Neural cell (in vitro differentiated cells): ENCODE data around the gene IGBP1. TPM values are rescaled to one million over a fixed set of nuclear protein-coding genes. Genes with fewer than 3 reads are reported as not detected.
A peak's percentile ranks its signal among the peaks of the same experiment; 100 is the strongest.

Experiments used
- H2AFZ ChIP-seq: fragments of 200-600, 300-800 bp; sonication (generic), shearing (Covaris generic); 2 replicates; pipeline ENCODE4 v1.6.0; 2014; ENCODE audit warnings: low read depth, mild to moderate bottlenecking, antibody characterized with exemption, low read length, moderate library complexity
- H3F3A ChIP-seq: fragments of 200-600 bp; shearing (Covaris generic); 2 replicates; pipeline ENCODE4 v1.6.1; 2016; ENCODE audit warnings: mild to moderate bottlenecking, moderate library complexity, mixed read lengths, antibody characterized with exemption, low read length; ENCODE audit not compliant: insufficient read depth, poor library complexity, severe bottlenecking
- H3K27ac ChIP-seq: fragments of 200-600, 300-800 bp; sonication (generic), shearing (Covaris generic); 2 replicates; pipeline ENCODE4 v1.5.1; 2014; ENCODE audit warnings: mild to moderate bottlenecking, low read length, moderate library complexity
- H3K27me3 ChIP-seq: fragments of 300-800, 200-600 bp; sonication (generic), shearing (Covaris generic); 2 replicates; pipeline ENCODE4 v1.6.0; 2014; ENCODE audit warnings: mild to moderate bottlenecking, low read depth, low read length, moderate library complexity; ENCODE audit not compliant: insufficient read depth
- H3K36me3 ChIP-seq: fragments of 300-800, 200-600 bp; sonication (generic), shearing (Covaris generic); 2 replicates; pipeline ENCODE4 v1.5.1; 2014; ENCODE audit warnings: mild to moderate bottlenecking, antibody characterized with exemption, low read length, moderate library complexity; ENCODE audit not compliant: insufficient read depth
- H3K4me2 ChIP-seq: fragments of 300-800, 200-600 bp; sonication (generic), shearing (Covaris generic); 2 replicates; pipeline ENCODE4 v1.6.0; 2014; ENCODE audit warnings: mild to moderate bottlenecking, low read length
- H3K4me3 ChIP-seq: fragments of 300-800, 200-600 bp; sonication (generic), shearing (Covaris generic); 2 replicates; pipeline ENCODE4 v1.5.1; 2014; ENCODE audit warnings: mild to moderate bottlenecking, low read length, moderate library complexity
- H3K79me2 ChIP-seq: fragments of 200-600 bp; shearing (Covaris generic); replicated peaks from 2 replicates; pipeline ENCODE4 v1.6.0; 2014; ENCODE audit warnings: mild to moderate bottlenecking, low read length, moderate library complexity; ENCODE audit not compliant: insufficient read depth
- H3K9ac ChIP-seq: fragments of 300-800, 200-600 bp; sonication (generic), shearing (Covaris generic); 2 replicates; pipeline ENCODE4 v1.6.1; 2016; ENCODE audit warnings: mild to moderate bottlenecking, low read length, mixed read lengths
- H3K9me2 ChIP-seq: fragments of 200-600 bp; shearing (Covaris generic); 2 replicates; pipeline ENCODE4 v1.6.1; 2016; ENCODE audit warnings: mild to moderate bottlenecking, low read length, mixed read lengths; ENCODE audit not compliant: insufficient read depth
- H3K9me3 ChIP-seq: fragments of 200-600, 300-800 bp; sonication (generic), shearing (Covaris generic); 2 replicates; pipeline ENCODE4 v1.6.1; 2016; ENCODE audit warnings: mild to moderate bottlenecking, mixed run types, low read length, moderate library complexity, mixed read lengths
- H4K20me1 ChIP-seq: fragments of 200-600 bp; shearing (Covaris generic); 2 replicates; pipeline ENCODE4 v1.6.1; 2016; ENCODE audit warnings: mild to moderate bottlenecking, mixed run types; ENCODE audit not compliant: insufficient read depth
- EP300 ChIP-seq: fragments of 450-650 bp; conservative IDR thresholded peaks from 2 replicates; pipeline ENCODE4 v1.6.1; 2014; ENCODE audit warnings: antibody characterized with exemption, mild to moderate bottlenecking, moderate library complexity; ENCODE audit not compliant: poor library complexity, severe bottlenecking
- EZH2 ChIP-seq: fragments of 200-600, 300-800 bp; shearing (Covaris generic), sonication (generic); IDR thresholded peaks from 2 replicates; pipeline ENCODE4 v1.6.1; 2014; ENCODE audit warnings: antibody characterized with exemption, low read length, borderline replicate concordance, mild to moderate bottlenecking; ENCODE audit not compliant: insufficient read depth, poor library complexity, severe bottlenecking
- MXI1 ChIP-seq: fragments of 450-650 bp; conservative IDR thresholded peaks from 2 replicates; pipeline ENCODE4 v1.6.1; 2014; ENCODE audit warnings: antibody characterized with exemption, mild to moderate bottlenecking; ENCODE audit not compliant: poor library complexity, severe bottlenecking
- POLR2AphosphoS5 ChIP-seq: IDR thresholded peaks from 2 replicates; pipeline ENCODE4 v1.6.1; 2012
- RAD21 ChIP-seq: fragments of 450-650 bp; conservative IDR thresholded peaks from 2 replicates; pipeline ENCODE4 v1.6.1; 2014; ENCODE audit warnings: antibody characterized with exemption, mild to moderate bottlenecking, moderate library complexity
- REST ChIP-seq: IDR thresholded peaks from 2 replicates; pipeline ENCODE4 v1.6.1; 2012; ENCODE audit warnings: borderline replicate concordance
- SMC3 ChIP-seq: fragments of 450-650 bp; conservative IDR thresholded peaks from 2 replicates; pipeline ENCODE4 v1.6.1; 2014; ENCODE audit warnings: antibody characterized with exemption, mild to moderate bottlenecking, moderate library complexity; ENCODE audit not compliant: poor library complexity
- TAF1 ChIP-seq: IDR thresholded peaks from 2 replicates; pipeline ENCODE4 v1.6.1; 2012; ENCODE audit warnings: low read depth
- polyA plus RNA-seq: library from polyadenylated mRNA; depleted of rRNA; stranded (reverse); fragments of >200 nt; gene quantifications from 2 replicates; pipeline ENCODE4 v1.2.3, GENCODE V29; 2014

IGBP1 gene
- polyA plus RNA-seq, 1 donor from 2014 or later = 94.1 TPM

- Histone ChIP-seq H3K36me3 (no peaks in the 10 kb centered on the region), H3K9me2 (no peaks in the 10 kb centered on the region), H3K4me3 (peak overlapping the region; percentile 81), H3K9ac (peak overlapping the region; percentile 71), H3K27ac (peak overlapping the region; percentile 82), H3K4me2 (peak overlapping the region; percentile 68), H3K79me2 (peaks cover 16% of the 10 kb centered on the region), H3K9me3 (no peaks in the 10 kb centered on the region), H3F3A (no peaks in the 10 kb centered on the region), H2AFZ (no peak overlapping the region), H4K20me1 (no peaks in the 10 kb centered on the region), H3K27me3 (no peaks in the 10 kb centered on the region)
- TF ChIP-seq TAF1 (peak; percentile 7), REST (no peak)
Measured at GRCh38 chrX:70134116-70134477, 850 bp downstream of the IGBP1 start.

GRCh38 chrX:70138622-70139021, 5.4 kb downstream of the IGBP1 start:
- no peaks in the 10 kb centered on the region for H3K9me3 ChIP-seq
- no peaks in the 10 kb centered on the region for H3K27me3 ChIP-seq
- no peaks in the 10 kb centered on the region for H3F3A ChIP-seq
- no peak overlapping the region for H2AFZ ChIP-seq
- TF ChIP-seq EZH2 = no peak
- TF ChIP-seq EP300 = no peak
- no peak for TF ChIP-seq RAD21
- TF ChIP-seq POLR2AphosphoS5 = no peak
- TF ChIP-seq MXI1 = no peak
- H3K27ac ChIP-seq = no peak overlapping the region
- no peaks in the 10 kb centered on the region for H3K9me2 ChIP-seq
- H3K4me2 ChIP-seq = no peak overlapping the region
- H4K20me1 ChIP-seq = no peaks in the 10 kb centered on the region
- H3K4me3 ChIP-seq = no peak overlapping the region
- no peaks in the 10 kb centered on the region for H3K36me3 ChIP-seq
- no peak overlapping the region for H3K9ac ChIP-seq
- H3K79me2 ChIP-seq = peaks cover 16% of the 10 kb centered on the region

- H3F3A ChIP-seq = no peaks in the 10 kb centered on the region
- H3K27me3 ChIP-seq = no peaks in the 10 kb centered on the region
- no peaks in the 10 kb centered on the region for H4K20me1 ChIP-seq
- H3K36me3 ChIP-seq = no peaks in the 10 kb centered on the region
- no peaks in the 10 kb centered on the region for H3K9me2 ChIP-seq
- no peak overlapping the region for H2AFZ ChIP-seq
- no peak overlapping the region for H3K4me3 ChIP-seq
- no peak overlapping the region for H3K4me2 ChIP-seq
- H3K9ac ChIP-seq = no peak overlapping the region
- H3K79me2 ChIP-seq = peaks cover 10% of the 10 kb centered on the region
- H3K27ac ChIP-seq = no peak overlapping the region
- TF ChIP-seq EP300 = no peak
- no peak for TF ChIP-seq POLR2AphosphoS5
- no peak for TF ChIP-seq EZH2
- TF ChIP-seq SMC3 = no peak
- H3K9me3 ChIP-seq = no peaks in the 10 kb centered on the region
Measured at GRCh38 chrX:70139736-70140135, 6.5 kb downstream of the IGBP1 start.
